Kidney epithelial cell (primary cell): ENCODE results near the gene SUN3. TPM values are rescaled to one million over a fixed set of nuclear protein-coding genes. Genes with fewer than 3 reads are reported as not detected.

ENCODE experiments used
- DNase-seq: peaks from one replicate; pipeline ENCODE4 v3.0.0-alpha.2; 2010; ENCODE audit warnings: low read depth
- H3K27me3 ChIP-seq: 2 replicates; pipeline ENCODE4 v1.6.0; 2011; ENCODE audit warnings: low read length; ENCODE audit not compliant: control insufficient read depth, insufficient read depth
- H3K36me3 ChIP-seq: 2 replicates; pipeline ENCODE4 v1.5.1; 2011; ENCODE audit warnings: low read length; ENCODE audit not compliant: control insufficient read depth, insufficient read depth
- H3K4me3 ChIP-seq: 2 replicates; pipeline ENCODE4 v1.5.1; 2011; ENCODE audit warnings: low read depth, mild to moderate bottlenecking, control low read depth, low read length
- total RNA-seq: library from RNA; depleted of rRNA; stranded (reverse); fragments of >200 nt; gene quantifications from 2 replicates; pipeline ENCODE4 v1.2.3, GENCODE V29; 2015
- TF ChIP-seq, protein P1 (sequence below): IDR thresholded peaks from 2 replicates; pipeline ENCODE4 v1.5.1; 2011; ENCODE audit warnings: mild to moderate bottlenecking, moderate library complexity, low read length, control low read depth, inconsistent platforms; ENCODE audit not compliant: insufficient read depth, poor library complexity, severe bottlenecking

SUN3 gene
- total RNA-seq, 1 donor from 2014 or later, result not detected

DNA sequence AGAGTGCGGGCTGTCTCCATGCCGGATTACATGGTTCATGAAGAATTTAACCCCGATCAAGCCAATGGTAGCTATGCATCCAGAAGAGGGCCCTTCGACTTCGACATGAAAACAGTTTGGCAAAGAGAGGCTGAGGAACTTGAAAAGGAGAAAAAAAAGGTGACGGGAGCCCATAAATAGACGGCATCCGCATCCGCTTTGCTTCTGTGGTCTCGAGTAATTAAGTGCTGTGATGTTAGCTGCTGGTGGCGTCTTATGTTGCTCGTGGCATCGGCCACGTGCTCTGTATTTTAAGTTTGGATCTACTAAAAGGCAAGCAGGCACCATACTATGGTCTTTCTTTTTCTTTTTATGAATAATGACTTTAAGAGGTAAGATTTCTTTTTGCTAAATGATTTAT lies 17.6 kb upstream of the SUN3 start:
- no peak for DNase-seq
- Histone ChIP-seq H3K27me3 (no peaks in the 10 kb centered on the region), H3K36me3 (no peaks in the 10 kb centered on the region), H3K4me3 (no peak overlapping the region)
- TF ChIP-seq, protein P1, sequence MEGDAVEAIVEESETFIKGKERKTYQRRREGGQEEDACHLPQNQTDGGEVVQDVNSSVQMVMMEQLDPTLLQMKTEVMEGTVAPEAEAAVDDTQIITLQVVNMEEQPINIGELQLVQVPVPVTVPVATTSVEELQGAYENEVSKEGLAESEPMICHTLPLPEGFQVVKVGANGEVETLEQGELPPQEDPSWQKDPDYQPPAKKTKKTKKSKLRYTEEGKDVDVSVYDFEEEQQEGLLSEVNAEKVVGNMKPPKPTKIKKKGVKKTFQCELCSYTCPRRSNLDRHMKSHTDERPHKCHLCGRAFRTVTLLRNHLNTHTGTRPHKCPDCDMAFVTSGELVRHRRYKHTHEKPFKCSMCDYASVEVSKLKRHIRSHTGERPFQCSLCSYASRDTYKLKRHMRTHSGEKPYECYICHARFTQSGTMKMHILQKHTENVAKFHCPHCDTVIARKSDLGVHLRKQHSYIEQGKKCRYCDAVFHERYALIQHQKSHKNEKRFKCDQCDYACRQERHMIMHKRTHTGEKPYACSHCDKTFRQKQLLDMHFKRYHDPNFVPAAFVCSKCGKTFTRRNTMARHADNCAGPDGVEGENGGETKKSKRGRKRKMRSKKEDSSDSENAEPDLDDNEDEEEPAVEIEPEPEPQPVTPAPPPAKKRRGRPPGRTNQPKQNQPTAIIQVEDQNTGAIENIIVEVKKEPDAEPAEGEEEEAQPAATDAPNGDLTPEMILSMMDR, result no peak

DNA sequence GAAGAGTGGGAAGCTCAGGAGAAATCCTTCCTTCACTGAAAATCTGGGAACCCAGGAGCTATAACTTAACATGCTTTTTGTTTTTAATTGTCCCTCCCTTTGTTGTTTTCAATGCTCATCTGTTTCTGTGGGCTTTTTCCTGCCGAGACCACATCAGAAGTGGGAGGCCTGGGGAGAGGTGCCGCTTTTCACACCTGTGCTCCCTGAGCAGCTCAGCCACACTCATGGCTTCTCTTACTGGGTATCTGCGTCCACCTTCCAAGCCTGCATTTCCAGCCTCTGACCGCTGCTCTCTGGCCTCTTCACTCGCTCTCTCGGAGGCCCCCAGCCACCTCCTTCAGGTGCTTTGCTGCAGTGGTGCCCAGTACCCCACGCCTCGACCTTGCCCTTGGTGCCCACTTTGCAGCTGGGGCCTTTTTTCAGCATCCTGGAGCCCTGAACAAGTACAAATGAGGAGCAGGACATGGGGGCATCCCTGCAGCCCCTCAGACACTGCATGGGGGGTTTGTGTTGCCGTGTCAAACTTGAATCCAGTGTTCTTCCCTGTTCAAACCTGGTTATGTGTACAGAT lies 16.4 kb upstream of the SUN3 start:
- Histone ChIP-seq H3K4me3 (no peak overlapping the region), H3K27me3 (no peaks in the 10 kb centered on the region), H3K36me3 (no peaks in the 10 kb centered on the region)
- DNase-seq, result no peak
- TF ChIP-seq, protein P1, result no peak

DNA sequence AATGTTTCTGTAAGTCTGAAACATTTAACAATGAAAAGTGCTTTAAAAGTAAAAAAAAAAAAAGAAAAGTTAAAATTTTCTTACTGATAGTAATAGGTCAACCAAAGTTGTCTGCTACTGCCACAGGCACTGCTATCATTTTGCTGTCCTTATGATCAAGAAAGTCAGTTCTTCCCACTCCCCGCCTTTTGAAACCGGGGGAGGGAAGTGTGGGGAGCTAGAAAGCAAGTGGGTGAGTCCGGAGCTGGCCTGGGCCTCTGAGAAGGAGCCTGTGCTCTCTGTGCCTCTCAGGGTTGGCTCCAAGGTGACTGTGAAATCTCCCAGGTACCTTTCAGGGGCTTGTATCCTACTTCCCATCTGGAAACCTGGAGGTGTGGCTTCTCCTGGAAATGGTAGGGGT lies 13.7 kb upstream of the SUN3 start:
- Histone ChIP-seq H3K36me3 (no peaks in the 10 kb centered on the region), H3K4me3 (no peak overlapping the region), H3K27me3 (no peaks in the 10 kb centered on the region)
- DNase-seq, result no peak
- TF ChIP-seq, protein P1, result no peak

DNA sequence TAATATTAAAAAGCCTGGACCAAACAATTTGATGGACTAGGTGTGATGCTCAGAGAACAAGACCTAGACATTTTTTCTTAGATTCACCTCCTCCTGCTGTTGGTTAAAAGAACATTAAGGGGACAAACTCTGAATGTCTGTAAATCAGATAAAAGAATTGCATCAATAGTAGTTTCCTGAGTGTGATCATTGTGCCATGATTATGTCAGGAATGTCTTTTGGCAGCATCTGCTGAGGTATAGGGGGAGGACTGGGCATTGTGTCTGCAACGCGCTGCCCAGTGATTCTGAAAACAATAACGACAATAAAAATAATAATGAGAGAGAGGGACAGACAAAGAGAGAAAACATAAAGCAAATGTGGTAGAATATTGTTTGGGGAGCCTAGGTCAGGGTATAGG lies 13.3 kb upstream of the SUN3 start:
- no peak for DNase-seq
- TF ChIP-seq, protein P1, result no peak
- no peaks in the 10 kb centered on the region for H3K36me3 ChIP-seq
- H3K27me3 ChIP-seq, result no peaks in the 10 kb centered on the region
- H3K4me3 ChIP-seq, result no peak overlapping the region

DNA sequence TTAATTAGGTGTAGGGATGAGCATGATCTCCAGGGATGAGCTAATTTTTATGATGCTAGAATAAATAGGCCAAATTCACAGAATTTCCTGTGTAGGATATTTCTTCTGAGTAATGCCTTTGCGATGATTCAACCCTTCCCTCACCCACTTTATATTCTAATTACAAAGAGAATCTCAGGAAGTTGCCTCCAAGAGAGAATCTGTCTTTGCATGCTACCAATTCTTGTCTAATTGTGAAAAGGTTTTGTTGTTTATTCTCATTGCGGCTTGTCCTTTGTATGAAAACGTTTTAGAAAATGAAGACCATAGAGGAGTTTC lies 12.7 kb upstream of the SUN3 start:
- Histone ChIP-seq H3K4me3 (no peak overlapping the region), H3K27me3 (peaks cover 2% of the 10 kb centered on the region), H3K36me3 (no peaks in the 10 kb centered on the region)
- no peak for DNase-seq
- TF ChIP-seq, protein P1, result no peak

DNA sequence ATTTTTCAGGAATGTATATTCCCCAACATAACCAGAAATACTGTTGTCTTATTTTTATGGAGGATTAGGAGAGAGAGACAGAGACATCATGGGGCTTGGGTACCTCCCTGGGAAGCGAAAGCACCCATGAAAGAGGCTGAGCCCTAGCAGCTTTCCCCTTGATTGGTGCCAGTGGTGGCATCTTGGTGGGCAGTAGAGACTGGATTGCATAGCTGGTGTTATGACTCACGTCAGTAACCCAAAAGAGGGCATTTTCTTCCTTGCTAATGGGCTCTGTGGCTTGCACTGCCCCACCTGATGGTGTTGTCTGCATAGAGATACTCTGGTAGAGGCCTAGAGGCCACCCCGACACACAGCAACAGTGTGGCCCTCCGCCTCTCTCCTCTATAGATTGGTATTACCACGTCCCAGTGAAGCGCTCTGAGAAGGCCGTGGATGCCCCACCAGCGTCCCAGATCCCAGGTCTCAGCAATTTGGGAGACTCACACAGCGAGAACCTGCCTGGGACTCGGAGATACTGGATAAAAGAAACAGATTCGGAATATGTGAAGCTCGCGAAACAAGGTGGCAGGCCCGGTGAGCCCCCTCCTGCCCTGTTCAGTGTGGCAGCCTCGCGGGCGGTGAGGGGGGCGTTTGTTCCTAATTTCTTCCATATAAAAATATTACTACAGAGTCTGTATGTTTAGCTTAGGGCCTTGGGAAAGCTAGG lies 12.2 kb upstream of the SUN3 start:
- DNase-seq, result no peak
- TF ChIP-seq, protein P1, result no peak

More for the DNA sequence above, 12.2 kb upstream of the SUN3 start:
- H3K36me3 ChIP-seq, result no peaks in the 10 kb centered on the region
- H3K4me3 ChIP-seq, result no peak overlapping the region
- H3K27me3 ChIP-seq, result peaks cover 6% of the 10 kb centered on the region
